Neural crest cell (in vitro differentiated cells): ENCODE data around the gene PCDH9. TPM values are rescaled to one million over a fixed set of nuclear protein-coding genes. Genes with fewer than 3 reads are reported as not detected.

Source experiments
- DNase-seq: peaks from one replicate; pipeline ENCODE4 v3.0.0; 2021; ENCODE audit warnings: low read depth, mixed read lengths, low spot score
- H3K27ac Mint-ChIP-seq: one replicate; pipeline ENCODE4 v1.8.0; 2021; ENCODE audit warnings: mild to moderate bottlenecking, mixed read lengths; ENCODE audit not compliant: unreplicated experiment
- H3K27me3 Mint-ChIP-seq: 2 replicates; pipeline ENCODE4 v1.8.0; 2021; ENCODE audit warnings: low read depth, mild to moderate bottlenecking, mixed read lengths
- H3K36me3 Mint-ChIP-seq: 2 replicates; pipeline ENCODE4 v1.8.0; 2021; ENCODE audit warnings: low read depth, mild to moderate bottlenecking, mixed read lengths
- H3K4me1 Mint-ChIP-seq: 2 replicates; pipeline ENCODE4 v1.8.0; 2021; ENCODE audit warnings: mixed read lengths
- H3K4me3 Mint-ChIP-seq: one replicate; pipeline ENCODE4 v1.8.0; 2021; ENCODE audit warnings: mild to moderate bottlenecking, mixed read lengths
- H3K9me3 Mint-ChIP-seq: 2 replicates; pipeline ENCODE4 v1.8.0; 2021; ENCODE audit warnings: mixed read lengths
- total RNA-seq: library from RNA; stranded (reverse); gene quantifications from 2 replicates; pipeline ENCODE4 v1.2.1, GENCODE V29; 2021
- TF ChIP-seq, protein P1 (sequence below): fragments of 200-600 bp; sonication (generic); conservative IDR thresholded peaks from 2 replicates; pipeline ENCODE4 v1.5.0; 2021; ENCODE audit warnings: antibody characterized with exemption, mild to moderate bottlenecking

PCDH9 gene
- total RNA-seq, 1 donor from 2014 or later = 6.3 TPM

DNA sequence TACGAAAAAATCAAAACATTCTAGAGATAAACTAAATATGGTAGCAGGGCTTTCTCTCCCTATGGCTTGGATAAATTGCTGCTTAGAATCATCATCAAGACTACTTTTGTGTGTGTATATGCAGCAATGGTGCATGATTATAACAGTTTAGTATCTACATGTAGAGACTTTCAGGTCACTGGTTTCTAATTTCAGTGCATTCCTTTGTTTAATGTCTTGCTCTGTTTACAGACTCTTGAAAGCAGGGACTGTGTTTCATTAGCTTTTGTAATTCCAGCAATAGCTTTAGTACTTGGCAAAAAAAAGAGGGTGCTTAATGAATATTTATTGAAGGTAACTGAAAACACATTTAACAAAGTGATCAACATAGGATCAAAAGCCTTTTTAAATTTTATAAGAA is 420.7 kb downstream of the PCDH9 start:
- Mint-ChIP-seq H3K4me1 (peaks cover 5% of the 10 kb centered on the region), H3K27ac (no peak overlapping the region), H3K27me3 (no peaks in the 10 kb centered on the region), H3K4me3 (no peak overlapping the region), H3K9me3 (peaks cover 4% of the 10 kb centered on the region), H3K36me3 (no peaks in the 10 kb centered on the region)
- TF ChIP-seq, protein P1, sequence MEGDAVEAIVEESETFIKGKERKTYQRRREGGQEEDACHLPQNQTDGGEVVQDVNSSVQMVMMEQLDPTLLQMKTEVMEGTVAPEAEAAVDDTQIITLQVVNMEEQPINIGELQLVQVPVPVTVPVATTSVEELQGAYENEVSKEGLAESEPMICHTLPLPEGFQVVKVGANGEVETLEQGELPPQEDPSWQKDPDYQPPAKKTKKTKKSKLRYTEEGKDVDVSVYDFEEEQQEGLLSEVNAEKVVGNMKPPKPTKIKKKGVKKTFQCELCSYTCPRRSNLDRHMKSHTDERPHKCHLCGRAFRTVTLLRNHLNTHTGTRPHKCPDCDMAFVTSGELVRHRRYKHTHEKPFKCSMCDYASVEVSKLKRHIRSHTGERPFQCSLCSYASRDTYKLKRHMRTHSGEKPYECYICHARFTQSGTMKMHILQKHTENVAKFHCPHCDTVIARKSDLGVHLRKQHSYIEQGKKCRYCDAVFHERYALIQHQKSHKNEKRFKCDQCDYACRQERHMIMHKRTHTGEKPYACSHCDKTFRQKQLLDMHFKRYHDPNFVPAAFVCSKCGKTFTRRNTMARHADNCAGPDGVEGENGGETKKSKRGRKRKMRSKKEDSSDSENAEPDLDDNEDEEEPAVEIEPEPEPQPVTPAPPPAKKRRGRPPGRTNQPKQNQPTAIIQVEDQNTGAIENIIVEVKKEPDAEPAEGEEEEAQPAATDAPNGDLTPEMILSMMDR = no peak
- DNase-seq = no peak

DNA sequence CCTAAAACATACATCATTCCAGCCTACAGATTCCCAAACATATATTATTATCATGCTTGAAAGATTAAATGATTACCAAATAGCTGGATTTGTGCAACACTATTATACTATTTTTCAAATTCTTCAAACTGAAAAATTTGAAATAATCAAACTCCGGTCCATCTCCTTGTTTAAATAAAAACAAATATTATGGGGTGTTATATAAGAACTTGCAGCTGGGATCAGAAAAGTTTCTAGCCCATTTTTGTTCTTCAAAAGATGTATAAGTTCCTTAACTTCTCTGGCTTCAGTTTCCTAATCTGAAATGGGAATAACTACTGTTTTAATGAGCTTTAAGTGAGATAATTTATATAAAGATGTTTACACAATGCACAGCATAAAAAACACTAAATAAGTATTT is 422.9 kb downstream of the PCDH9 start:
- peaks cover 5% of the 10 kb centered on the region for H3K4me1 Mint-ChIP-seq
- TF ChIP-seq, protein P1 = no peak
- no peak for DNase-seq
- no peak overlapping the region for H3K27ac Mint-ChIP-seq
- H3K4me3 Mint-ChIP-seq = no peak overlapping the region
- no peaks in the 10 kb centered on the region for H3K27me3 Mint-ChIP-seq
- H3K9me3 Mint-ChIP-seq = peaks cover 4% of the 10 kb centered on the region
- H3K36me3 Mint-ChIP-seq = no peaks in the 10 kb centered on the region

DNA sequence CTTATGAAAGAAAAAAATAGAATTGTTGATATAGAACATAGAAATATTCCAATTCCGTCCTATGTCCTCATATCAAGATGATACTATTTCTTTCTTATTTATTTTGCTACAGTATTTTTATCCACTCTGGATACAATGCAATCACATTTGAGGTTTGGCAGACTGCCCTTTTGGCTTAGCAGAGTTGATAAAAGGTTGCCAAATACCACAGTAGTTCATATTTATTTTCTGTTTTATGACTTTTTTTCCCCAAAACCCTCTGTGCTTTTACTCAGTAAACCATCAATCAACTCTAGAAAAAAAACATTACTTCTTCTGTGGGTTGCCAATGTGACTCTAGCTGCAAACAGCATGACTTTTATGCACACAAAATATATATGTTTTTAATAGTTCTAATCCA is 424.5 kb downstream of the PCDH9 start:
- no peaks in the 10 kb centered on the region for H3K27me3 Mint-ChIP-seq

DNA sequence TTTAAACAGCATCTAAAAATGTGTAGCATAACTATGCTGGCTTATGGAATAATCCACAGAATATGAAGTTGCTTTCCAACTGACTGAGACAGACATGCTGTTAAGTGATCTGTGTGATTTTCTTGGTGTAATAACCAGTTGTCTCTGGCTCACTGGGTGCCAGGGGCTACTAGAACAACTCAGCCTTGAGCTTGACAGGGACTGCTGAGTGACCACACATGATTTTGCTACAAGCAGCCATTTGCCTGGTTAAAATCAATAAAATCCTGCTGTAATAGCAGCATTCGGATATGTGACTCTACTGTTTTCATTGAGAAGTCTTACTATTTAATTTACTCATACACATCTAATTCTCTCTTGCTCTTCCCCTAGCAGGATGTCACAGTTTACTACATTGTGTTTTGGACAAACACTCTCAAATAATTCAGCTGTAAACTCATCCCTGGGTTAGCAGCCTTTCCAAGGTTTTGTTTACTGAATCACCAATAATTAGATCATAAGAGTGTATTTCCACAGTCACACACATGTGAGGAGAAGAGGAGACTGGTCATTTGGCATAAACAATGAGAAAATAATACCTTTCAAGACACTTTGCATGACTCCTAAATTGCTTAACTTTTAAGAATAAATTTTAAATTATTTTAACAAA is 426.2 kb downstream of the PCDH9 start:
- no peak overlapping the region for H3K4me3 Mint-ChIP-seq
- no peaks in the 10 kb centered on the region for H3K27me3 Mint-ChIP-seq
- H3K9me3 Mint-ChIP-seq = peaks cover 3% of the 10 kb centered on the region
- DNase-seq = no peak
- H3K36me3 Mint-ChIP-seq = no peaks in the 10 kb centered on the region
- TF ChIP-seq, protein P1 = no peak
- H3K4me1 Mint-ChIP-seq = no peaks in the 10 kb centered on the region
- no peak overlapping the region for H3K27ac Mint-ChIP-seq

More for the DNA sequence above, 424.5 kb downstream of the PCDH9 start:
- Mint-ChIP-seq H3K9me3 (peaks cover 2% of the 10 kb centered on the region), H3K27ac (no peak overlapping the region), H3K4me1 (peaks cover 5% of the 10 kb centered on the region), H3K36me3 (no peaks in the 10 kb centered on the region), H3K4me3 (no peak overlapping the region)
- TF ChIP-seq, protein P1 = no peak
- no peak for DNase-seq

DNA sequence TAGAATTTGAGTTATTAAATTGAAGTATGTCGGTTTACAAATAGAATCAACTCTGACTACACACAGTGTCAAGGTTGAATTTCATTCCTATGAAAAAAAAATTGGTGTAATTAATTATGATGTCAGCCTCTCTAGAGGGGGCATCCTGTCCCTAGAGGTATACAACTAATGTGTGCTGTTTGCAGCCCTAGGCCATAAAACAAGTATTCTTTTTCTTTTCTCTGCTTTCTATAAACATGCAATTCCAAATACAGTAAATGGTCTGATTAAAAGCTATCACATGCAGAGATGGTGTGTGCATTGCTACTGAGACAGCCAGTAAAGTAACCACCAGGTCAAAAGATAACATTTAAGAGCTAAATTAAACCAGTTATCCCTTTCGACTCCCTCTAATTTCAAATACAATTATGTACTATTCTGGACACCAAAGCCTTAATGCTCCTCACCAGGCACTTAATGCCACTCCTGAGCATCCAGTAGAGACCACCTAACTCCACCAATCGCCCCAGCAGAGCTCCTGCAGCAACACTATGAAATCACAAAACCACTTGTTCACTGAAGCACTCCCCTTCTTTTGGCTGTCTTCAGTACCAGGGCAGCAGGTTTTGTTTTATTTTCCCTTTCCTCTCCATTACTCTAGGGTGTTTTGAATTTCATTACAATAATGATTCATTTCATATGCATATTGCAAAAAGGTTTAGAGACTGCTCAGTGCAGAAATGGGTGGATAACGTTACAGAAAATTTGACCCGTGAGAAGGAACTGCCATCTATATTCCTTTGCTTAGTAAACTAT is 426.9 kb downstream of the PCDH9 start:
- TF ChIP-seq, protein P1 = no peak
- H3K36me3 Mint-ChIP-seq = no peaks in the 10 kb centered on the region
- no peak overlapping the region for H3K27ac Mint-ChIP-seq

More for the DNA sequence above, 426.9 kb downstream of the PCDH9 start:
- peaks cover 3% of the 10 kb centered on the region for H3K9me3 Mint-ChIP-seq
- no peak for DNase-seq
- H3K4me1 Mint-ChIP-seq = no peaks in the 10 kb centered on the region
- no peaks in the 10 kb centered on the region for H3K27me3 Mint-ChIP-seq
- H3K4me3 Mint-ChIP-seq = no peak overlapping the region
